Measurements from ENCODE around the gene ETFA.

GRCh38 chr15:76353023-76353577, 41.8 kb upstream of the ETFA start:
- TF ChIP-seq SP1 (IDR thresholded peaks at IDR 0.05) (no peak), FOXA1 (IDR thresholded peaks at IDR 0.05) (no peak), FOXM1 (IDR thresholded peaks at IDR 0.05; ENCODE audit: borderline replicate concordance) (no peak), BHLHE40 (IDR thresholded peaks at IDR 0.05; ENCODE audit: borderline replicate concordance) (no peak), NFRKB (IDR thresholded peaks at IDR 0.05) (no peak), PKNOX1 (IDR thresholded peaks at IDR 0.05) (no peak), CTBP1 (IDR thresholded peaks at IDR 0.05; ENCODE audit: borderline replicate concordance) (no peak), LEF1 (IDR thresholded peaks at IDR 0.05; ENCODE audit: borderline replicate concordance) (no peak), FOXK2 (IDR thresholded peaks at IDR 0.05) (no peak), SUZ12 (IDR thresholded peaks at IDR 0.05) (no peak), ZNF384 (IDR thresholded peaks at IDR 0.05) (no peak)
